LNCAP (cell line): Measurements from ENCODE around the gene ATP6V1G1.

Experiments used
- CTCF ChIP-seq: fragments of 450-650 bp; IDR thresholded peaks from 2 replicates; pipeline ENCODE4 v1.5.1; 2017; ENCODE audit warnings: mild to moderate bottlenecking

The ATP6V1G1 gene

GRCh38 chr9:114611516-114612271 lies 24.1 kb downstream of the ATP6V1G1 start:
- no peak for TF ChIP-seq CTCF

GRCh38 chr9:114612272-114612923 lies 24.8 kb downstream of the ATP6V1G1 start:
- TF ChIP-seq CTCF = no peak

- TF ChIP-seq CTCF = no peak
These were observed 25.5 kb downstream of the ATP6V1G1 start for GRCh38 chr9:114613087-114613486.

GRCh38 chr9:114613919-114614318 lies 26.4 kb downstream of the ATP6V1G1 start:
- TF ChIP-seq CTCF = no peak

GRCh38 chr9:114614373-114614772 lies 26.8 kb downstream of the ATP6V1G1 start:
- TF ChIP-seq CTCF = no peak

GRCh38 chr9:114616684-114617520 lies 29.3 kb downstream of the ATP6V1G1 start:
- TF ChIP-seq CTCF = no peak

- no peak for TF ChIP-seq CTCF
These were observed 31.7 kb downstream of the ATP6V1G1 start for GRCh38 chr9:114619191-114619761.
